ENCODE data around the gene LGALS9. TPM values are rescaled to one million over a fixed set of nuclear protein-coding genes. Genes with fewer than 3 reads are reported as not detected.

The LGALS9 gene
- total RNA-seq, 2 donors from 2014 or later: 1.6 to 2.9 TPM

GRCh38 chr17:27590864-27591263, 40.1 kb upstream of the LGALS9 start:
- no peak overlapping the region for H3K4me3 Mint-ChIP-seq
- no peaks in the 10 kb centered on the region for H3K9me3 ChIP-seq (ENCODE audit: control insufficient read depth, low read length)
- no peaks in the 10 kb centered on the region for H3K4me1 Mint-ChIP-seq
- H3K27ac Mint-ChIP-seq: no peak overlapping the region
- H3K9ac ChIP-seq (ENCODE audit: extremely low read depth, low read length, poor library complexity, severe bottlenecking): no peak overlapping the region
- peaks cover 10% of the 10 kb centered on the region for H3K36me3 Mint-ChIP-seq (ENCODE audit: low read depth)
- no peaks in the 10 kb centered on the region for H3K9me3 Mint-ChIP-seq
- WGBS, 2 experiments (ENCODE audit: insufficient coverage in 1 of 2, insufficient read length in 1 of 2): 93% methylated on average over 3 of the region's 3 CpGs
- H3K4me3 ChIP-seq (ENCODE audit: low read length): no peak overlapping the region
- H3K36me3 ChIP-seq (ENCODE audit: control insufficient read depth, insufficient read depth, low read length): peaks cover 12% of the 10 kb centered on the region
- no peaks in the 10 kb centered on the region for H3K27me3 ChIP-seq (ENCODE audit: control insufficient read depth, insufficient read depth, low read length, poor library complexity, severe bottlenecking)
- no peak overlapping the region for H3K27ac ChIP-seq (ENCODE audit: low read depth, low read length)
- DNase-seq: no peak
- no peaks in the 10 kb centered on the region for H3K4me1 ChIP-seq (ENCODE audit: control insufficient read depth, insufficient read depth, low read length)
- no peaks in the 10 kb centered on the region for H3K27me3 Mint-ChIP-seq (ENCODE audit: insufficient read depth)
- TF ChIP-seq, protein P1, sequence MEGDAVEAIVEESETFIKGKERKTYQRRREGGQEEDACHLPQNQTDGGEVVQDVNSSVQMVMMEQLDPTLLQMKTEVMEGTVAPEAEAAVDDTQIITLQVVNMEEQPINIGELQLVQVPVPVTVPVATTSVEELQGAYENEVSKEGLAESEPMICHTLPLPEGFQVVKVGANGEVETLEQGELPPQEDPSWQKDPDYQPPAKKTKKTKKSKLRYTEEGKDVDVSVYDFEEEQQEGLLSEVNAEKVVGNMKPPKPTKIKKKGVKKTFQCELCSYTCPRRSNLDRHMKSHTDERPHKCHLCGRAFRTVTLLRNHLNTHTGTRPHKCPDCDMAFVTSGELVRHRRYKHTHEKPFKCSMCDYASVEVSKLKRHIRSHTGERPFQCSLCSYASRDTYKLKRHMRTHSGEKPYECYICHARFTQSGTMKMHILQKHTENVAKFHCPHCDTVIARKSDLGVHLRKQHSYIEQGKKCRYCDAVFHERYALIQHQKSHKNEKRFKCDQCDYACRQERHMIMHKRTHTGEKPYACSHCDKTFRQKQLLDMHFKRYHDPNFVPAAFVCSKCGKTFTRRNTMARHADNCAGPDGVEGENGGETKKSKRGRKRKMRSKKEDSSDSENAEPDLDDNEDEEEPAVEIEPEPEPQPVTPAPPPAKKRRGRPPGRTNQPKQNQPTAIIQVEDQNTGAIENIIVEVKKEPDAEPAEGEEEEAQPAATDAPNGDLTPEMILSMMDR (conservative IDR thresholded peaks at IDR 0.05): no peak

- H3K9me3 ChIP-seq (ENCODE audit: control insufficient read depth, low read length): no peaks in the 10 kb centered on the region
- H3K9me3 Mint-ChIP-seq: no peaks in the 10 kb centered on the region
- no peak overlapping the region for H3K4me3 Mint-ChIP-seq
- TF ChIP-seq, protein P1 (conservative IDR thresholded peaks at IDR 0.05): no peak
- no peaks in the 10 kb centered on the region for H3K4me1 ChIP-seq (ENCODE audit: control insufficient read depth, insufficient read depth, low read length)
- H3K27me3 Mint-ChIP-seq (ENCODE audit: insufficient read depth): no peaks in the 10 kb centered on the region
- no peak overlapping the region for H3K9ac ChIP-seq (ENCODE audit: extremely low read depth, low read length, poor library complexity, severe bottlenecking)
- H3K27me3 ChIP-seq (ENCODE audit: control insufficient read depth, insufficient read depth, low read length, poor library complexity, severe bottlenecking): no peaks in the 10 kb centered on the region
- DNase-seq: no peak
- H3K4me1 Mint-ChIP-seq: no peaks in the 10 kb centered on the region
- no peak overlapping the region for H3K4me3 ChIP-seq (ENCODE audit: low read length)
- no peak overlapping the region for H3K27ac Mint-ChIP-seq
- H3K27ac ChIP-seq (ENCODE audit: low read depth, low read length): no peak overlapping the region
- 86% methylated on average over 3 of the region's 3 CpGs; no CpG with 5 or more reads in 1 of the 2 experiments for WGBS, 2 experiments (ENCODE audit: insufficient coverage in 1 of 2, insufficient read length in 1 of 2)
- peaks cover 12% of the 10 kb centered on the region for H3K36me3 ChIP-seq (ENCODE audit: control insufficient read depth, insufficient read depth, low read length)
- peaks cover 10% of the 10 kb centered on the region for H3K36me3 Mint-ChIP-seq (ENCODE audit: low read depth)
These were observed 39.0 kb upstream of the LGALS9 start for GRCh38 chr17:27591986-27592385.

DNA sequence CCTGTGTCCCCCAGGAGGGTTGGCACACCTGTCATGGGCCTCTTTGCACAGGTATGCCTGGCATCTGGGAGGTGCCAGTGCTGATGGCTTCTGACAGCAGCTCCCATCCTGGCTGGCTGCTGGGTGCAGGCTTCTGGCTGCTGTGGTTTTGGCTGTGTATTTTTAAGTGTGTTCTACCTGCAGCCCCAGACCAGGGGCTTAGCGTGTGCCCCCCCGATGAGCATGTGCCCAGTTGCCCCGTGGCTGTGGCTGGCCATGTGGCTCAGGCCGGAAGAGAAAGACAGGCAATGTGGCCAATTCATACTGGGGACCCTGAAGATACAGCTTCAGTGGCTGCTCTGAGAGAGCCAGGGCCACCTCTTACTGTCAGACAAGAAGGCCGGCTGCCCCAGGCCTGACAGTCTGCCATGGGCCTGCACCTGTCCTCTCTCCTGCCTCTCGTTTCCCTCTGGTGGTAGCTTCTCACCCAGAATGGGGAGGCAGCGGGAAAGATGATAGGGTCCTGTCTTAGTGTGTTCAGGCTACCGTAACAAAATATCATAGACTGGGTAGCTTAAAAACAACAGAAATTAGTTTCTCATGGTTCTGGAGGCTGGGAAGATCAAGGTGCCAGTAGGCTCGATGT, 37.6 kb upstream of the LGALS9 start:
- no peaks in the 10 kb centered on the region for H3K27me3 ChIP-seq (ENCODE audit: control insufficient read depth, insufficient read depth, low read length, poor library complexity, severe bottlenecking)
- no peak overlapping the region for H3K27ac ChIP-seq (ENCODE audit: low read depth, low read length)
- Mint-ChIP-seq H3K9me3 (no peaks in the 10 kb centered on the region), H3K27me3 (ENCODE audit: insufficient read depth) (no peaks in the 10 kb centered on the region), H3K4me1 (no peaks in the 10 kb centered on the region), H3K4me3 (no peak overlapping the region), H3K36me3 (ENCODE audit: low read depth) (peaks cover 14% of the 10 kb centered on the region), H3K27ac (no peak overlapping the region)
- TF ChIP-seq, protein P1 (conservative IDR thresholded peaks at IDR 0.05): peak; percentile 44
- no peaks in the 10 kb centered on the region for H3K9me3 ChIP-seq (ENCODE audit: control insufficient read depth, low read length)
- H3K9ac ChIP-seq (ENCODE audit: extremely low read depth, low read length, poor library complexity, severe bottlenecking): no peak overlapping the region
- 91% methylated on average over 4 to 9 of the region's 9 CpGs for WGBS, 2 experiments (ENCODE audit: insufficient coverage in 1 of 2, insufficient read length in 1 of 2)
- H3K4me3 ChIP-seq (ENCODE audit: low read length): no peak overlapping the region
- DNase-seq: no peak
- H3K36me3 ChIP-seq (ENCODE audit: control insufficient read depth, insufficient read depth, low read length): peaks cover 17% of the 10 kb centered on the region
- no peaks in the 10 kb centered on the region for H3K4me1 ChIP-seq (ENCODE audit: control insufficient read depth, insufficient read depth, low read length)

Measured in endodermal cell (in vitro differentiated cells).